Smooth muscle cell of bladder (primary cell): Measurements from ENCODE around the gene CA11. TPM values are rescaled to one million over a fixed set of nuclear protein-coding genes. Genes with fewer than 3 reads are reported as not detected.

Experiments used
- total RNA-seq: library from RNA; depleted of rRNA; stranded (reverse); fragments of >200 nt; gene quantifications from 2 replicates; pipeline ENCODE4 v1.2.3, GENCODE V29; 2014

The CA11 gene
- total RNA-seq, result 0.43 and 0.46 TPM in 2 replicates

DNA sequence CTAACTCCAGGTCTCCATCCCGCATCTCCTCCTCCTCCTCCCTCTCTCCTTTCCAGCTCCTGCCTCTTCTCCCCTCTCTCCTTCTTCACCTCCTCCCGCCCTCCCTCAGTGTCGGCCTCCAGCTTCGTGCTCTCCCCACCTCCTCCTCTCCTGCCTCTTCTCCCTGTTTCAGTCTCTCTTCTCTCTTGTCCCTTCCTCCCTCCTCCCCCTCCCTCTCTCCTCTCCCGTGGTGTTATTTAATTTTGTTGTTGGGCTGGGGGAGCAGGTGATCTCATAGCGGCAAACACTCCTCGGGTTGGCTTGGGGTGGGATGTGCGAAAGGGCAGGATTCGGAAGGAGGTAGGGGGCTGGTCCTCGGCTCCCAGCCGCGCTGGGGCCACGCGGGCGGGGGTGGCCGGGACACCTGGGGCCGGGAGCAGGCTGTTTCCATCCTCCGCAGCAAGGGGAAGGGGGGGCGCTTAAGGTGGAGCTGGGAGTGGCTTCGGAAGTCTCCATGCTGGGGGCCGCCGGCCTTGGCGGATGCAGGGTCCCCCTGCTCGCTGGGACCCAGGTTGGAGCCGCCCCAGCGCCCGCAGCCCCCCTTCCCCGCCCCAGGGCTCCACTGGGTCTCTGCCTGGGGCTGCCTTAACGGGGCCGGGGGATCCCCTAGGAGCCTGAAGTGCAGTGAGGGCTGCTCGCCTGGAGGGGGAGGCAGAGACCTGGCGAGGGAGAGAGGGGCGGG, at the start of gene CA11:
Gene CA11 (minus strand): TSS at position 187 of the 721 bp plus-strand sequence. CDS start 555 bp downstream, outside the sequence.

GRCh38 chr19:48672994-48673393, 27.0 kb upstream of the CA11 start, which contains the start of gene NTN5:
Gene NTN5 (minus strand): TSS chr19:48673017. CDS start chr19:48670986, 2,031 bp downstream.

GRCh38 chr19:48636859-48637448, 9.0 kb downstream of the CA11 start, which contains the start of gene DBP:
Gene DBP (minus strand): TSS chr19:48637379. CDS start chr19:48636994, 385 bp downstream.

GRCh38 chr19:48618916-48619691, 26.9 kb downstream of the CA11 start, which contains the start of the genes RPL18 and SPHK2:
Gene RPL18 (minus strand): TSS chr19:48619178. CDS start chr19:48619143, 35 bp downstream.
Gene SPHK2 (plus strand): TSS chr19:48619506. CDS start chr19:48620515, 1,009 bp downstream.

GRCh38 chr19:48614436-48615230, 31.4 kb downstream of the CA11 start, which contains the start of gene FAM83E:
Gene FAM83E (minus strand): TSS chr19:48615076. CDS start chr19:48613372, 1,704 bp downstream.

DNA sequence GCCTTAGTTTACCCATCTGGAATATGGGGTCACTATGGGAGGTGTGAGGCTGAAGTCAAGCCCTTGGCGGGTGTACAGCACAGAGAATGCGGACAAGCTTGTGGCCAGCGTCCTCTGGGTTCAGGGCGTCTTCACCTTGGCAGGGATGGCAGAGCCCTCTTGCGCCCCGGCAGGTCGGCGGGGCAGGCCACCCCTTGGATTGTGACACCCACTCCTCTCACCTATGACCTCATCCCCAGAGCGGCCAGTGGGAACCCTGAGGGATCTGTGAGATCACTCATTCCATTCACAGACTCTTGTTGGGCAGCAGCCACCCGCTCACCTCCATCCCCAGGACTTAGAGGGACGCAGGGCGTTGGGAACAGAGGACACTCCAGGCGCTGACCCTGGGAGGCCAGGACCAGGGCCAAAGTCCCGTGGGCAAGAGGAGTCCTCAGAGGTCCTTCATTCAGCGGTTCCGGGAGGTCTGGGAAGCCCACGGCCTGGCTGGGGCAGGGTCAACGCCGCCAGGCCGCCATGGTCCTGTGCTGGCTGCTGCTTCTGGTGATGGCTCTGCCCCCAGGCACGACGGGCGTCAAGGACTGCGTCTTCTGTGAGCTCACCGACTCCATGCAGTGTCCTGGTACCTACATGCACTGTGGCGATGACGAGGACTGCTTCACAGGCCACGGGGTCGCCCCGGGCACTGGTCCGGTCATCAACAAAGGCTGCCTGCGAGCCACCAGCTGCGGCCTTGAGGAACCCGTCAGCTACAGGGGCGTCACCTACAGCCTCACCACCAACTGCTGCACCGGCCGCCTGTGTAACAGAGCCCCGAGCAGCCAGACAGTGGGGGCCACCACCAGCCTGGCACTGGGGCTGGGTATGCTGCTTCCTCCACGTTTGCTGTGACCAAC, 39.3 kb downstream of the CA11 start, which contains the start of gene SPACA4:
Gene SPACA4 (plus strand): TSS at position 280 of the 896 bp plus-strand sequence. CDS start 237 bp downstream, at position 517.

Other genes with a start within 250 kb of the CA11 start
- 11.0 and 19.2 TPM in 2 replicates for gene GRWD1, start 200.2 kb downstream of the CA11 start, total RNA-seq
- 0.28 and 0.46 TPM in 2 replicates for gene KCNJ14, start 190.6 kb downstream of the CA11 start, total RNA-seq
- gene CYTH2, start 176.8 kb downstream of the CA11 start, total RNA-seq, result 23.8 and 29.7 TPM in 2 replicates
- gene LMTK3, start 134.4 kb downstream of the CA11 start, total RNA-seq, result 0.09 and 0.14 TPM in 2 replicates
- gene SULT2B1, start 94.0 kb downstream of the CA11 start, total RNA-seq, result 0.09 and 0.28 TPM in 2 replicates
- gene SPACA4, start 39.4 kb downstream of the CA11 start, total RNA-seq, result 0.14 TPM in 1 of 2 replicates, not detected in the other
- 0.28 and 0.46 TPM in 2 replicates for gene FAM83E, start 31.1 kb downstream of the CA11 start, total RNA-seq
- 2,327 and 2,594 TPM in 2 replicates for gene RPL18, start 27.0 kb downstream of the CA11 start, total RNA-seq
- gene SPHK2, start 26.7 kb downstream of the CA11 start, total RNA-seq, result 4.7 and 5.6 TPM in 2 replicates
- 4.6 and 6.5 TPM in 2 replicates for gene DBP, start 8.8 kb downstream of the CA11 start, total RNA-seq
- not detected in 2 replicates for gene NTN5, start 26.8 kb upstream of the CA11 start, total RNA-seq
- not detected in 2 replicates for gene FUT2, start 49.8 kb upstream of the CA11 start, total RNA-seq
- gene MAMSTR, start 73.5 kb upstream of the CA11 start, total RNA-seq, result 0.28 TPM in 2 replicates
- 1.3 and 2.3 TPM in 2 replicates for gene RASIP1, start 94.4 kb upstream of the CA11 start, total RNA-seq
- gene IZUMO1, start 100.7 kb upstream of the CA11 start, total RNA-seq, result not detected in 2 replicates
- 0.28 TPM in 2 replicates for gene FUT1, start 106.5 kb upstream of the CA11 start, total RNA-seq
- gene FGF21, start 109.3 kb upstream of the CA11 start, total RNA-seq, result 0.14 and 0.28 TPM in 2 replicates
- 26.6 and 28.4 TPM in 2 replicates for gene BCAT2, start 164.8 kb upstream of the CA11 start, total RNA-seq
- gene HSD17B14, start 190.3 kb upstream of the CA11 start, total RNA-seq, result 6.8 and 7.3 TPM in 2 replicates
- gene PLEKHA4, start 222.4 kb upstream of the CA11 start, total RNA-seq, result 6.5 and 10.6 TPM in 2 replicates
- gene PPP1R15A, start 226.2 kb upstream of the CA11 start, total RNA-seq, result 51.6 and 53.1 TPM in 2 replicates